H1 (cell line): Measurements from ENCODE around the gene SLC44A1. TPM values are rescaled to one million over a fixed set of nuclear protein-coding genes. Genes with fewer than 3 reads are reported as not detected.

Experiments used
- CHD7 ChIP-seq: fragments of 300-600 bp; sonication (generic); IDR thresholded peaks from 2 replicates; pipeline ENCODE4 v1.7.1; 2012; ENCODE audit warnings: low read length, moderate library complexity, mild to moderate bottlenecking, inconsistent platforms; ENCODE audit not compliant: insufficient replicate concordance
- MAFK ChIP-seq: IDR thresholded peaks from 2 replicates; pipeline ENCODE4 v1.6.1; 2012; ENCODE audit warnings: low read depth, mild to moderate bottlenecking, improper control_type of control experiment, low read length
- PHF8 ChIP-seq: fragments of 200-600 bp; sonication (generic); conservative IDR thresholded peaks from 2 replicates; pipeline ENCODE4 v1.7.1; 2012; ENCODE audit warnings: low read depth, mild to moderate bottlenecking, inconsistent platforms, low read length, moderate library complexity
- SIX5 ChIP-seq: IDR thresholded peaks from 2 replicates; pipeline ENCODE4 v1.6.1; 2011; ENCODE audit warnings: mild to moderate bottlenecking, low read depth, low read length
- polyA plus RNA-seq, 7 experiments: library from polyadenylated mRNA; depleted of rRNA in 3 of 7; stranded (reverse) in 5 of 7; unstranded in 2 of 7; fragments of >200 nt in 5 of 7; fragments of 200-250 nt in 2 of 7; gene quantifications; 1 replicate in 5 of 7; 2 replicates in 1 of 7; 4 replicates in 1 of 7; pipeline versions ENCODE4 v1.2.1 to v1.2.3, GENCODE V29; 2011 to 2013; ENCODE audit warnings: missing spikeins in 2 of 7, mixed read lengths in 2 of 7
- total RNA-seq: library from RNA; stranded (reverse); fragmentation: NEBNext Ultra II Directional; extraction: Animal tissue kit (Norgen Biotek cat#: 25700); gene quantifications from 2 replicates; pipeline ENCODE4 v1.2.1, GENCODE V29; 2021

SLC44A1 gene
- total and polyA plus RNA-seq, 2 of the 8 experiments (the other 6 are each of a cell fraction or from before 2014, with no cell fraction given), result 30.5 to 71.2 TPM

GRCh38 chr9:105216440-105217178, 27.8 kb upstream of the SLC44A1 start (continued):
- TF ChIP-seq CHD7 (no peak), MAFK (no peak), SIX5 (no peak), PHF8 (no peak)
